AG10803 (cell line): ENCODE data around the gene COX6B2.

ENCODE experiments used
- DNase-seq: peaks from one replicate; pipeline ENCODE4 v3.0.0; 2010; ENCODE audit warnings: low read depth
- H3K4me3 ChIP-seq: 2 replicates; pipeline ENCODE4 v1.5.1; 2011; ENCODE audit warnings: mild to moderate bottlenecking, low read length, control low read depth
- TF ChIP-seq, protein P1 (sequence below): conservative IDR thresholded peaks from 2 replicates; pipeline ENCODE4 v1.5.1; 2011; ENCODE audit warnings: mild to moderate bottlenecking, low read length, control low read depth, inconsistent platforms

COX6B2 gene

DNA sequence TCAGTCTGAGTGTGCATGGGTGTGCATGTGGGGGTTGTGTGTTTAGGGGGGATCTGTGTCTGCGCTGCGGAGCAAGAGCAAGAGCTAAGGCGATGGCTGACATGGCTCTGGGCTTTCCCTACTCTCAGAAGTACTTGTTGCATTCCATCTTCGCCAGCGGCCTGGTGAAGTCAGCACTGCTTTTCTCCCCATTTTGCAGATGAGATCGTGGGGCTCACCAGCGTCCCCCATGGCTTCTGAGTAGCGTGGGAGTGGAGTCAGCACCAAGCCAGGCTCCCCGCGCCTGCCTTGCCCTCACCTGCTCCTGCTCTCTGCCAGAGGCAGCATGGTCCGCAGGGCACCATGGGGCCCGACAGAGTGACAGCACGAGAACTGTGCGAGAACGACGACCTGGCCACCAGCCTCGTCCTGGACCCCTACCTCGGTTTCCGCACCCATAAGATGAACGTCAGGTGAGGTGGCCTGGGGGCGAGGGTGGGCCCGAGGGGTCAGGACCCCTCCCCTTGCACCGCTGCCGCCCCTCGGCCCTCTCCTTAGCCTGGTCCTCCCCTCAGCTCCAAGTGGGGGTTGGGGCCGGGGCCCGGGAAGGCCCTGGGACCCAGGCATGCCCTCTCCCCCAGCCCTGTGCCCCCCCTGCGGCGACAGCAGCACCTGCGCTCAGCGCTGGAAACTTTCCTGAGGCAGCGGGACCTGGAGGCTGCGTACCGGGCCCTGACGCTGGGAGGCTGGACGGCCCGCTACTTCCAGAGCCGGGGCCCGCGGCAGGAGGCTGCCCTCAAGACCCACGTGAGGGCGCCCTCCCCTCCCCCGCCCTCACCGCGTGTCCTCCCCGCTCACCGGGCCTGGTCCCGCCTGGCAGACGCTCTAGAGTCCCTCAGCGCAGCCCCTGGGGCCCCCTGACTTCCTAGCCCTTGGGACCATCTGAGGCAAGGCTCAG is 12.7 kb downstream of the COX6B2 start:
- DNase-seq: no peak
- TF ChIP-seq, protein P1, sequence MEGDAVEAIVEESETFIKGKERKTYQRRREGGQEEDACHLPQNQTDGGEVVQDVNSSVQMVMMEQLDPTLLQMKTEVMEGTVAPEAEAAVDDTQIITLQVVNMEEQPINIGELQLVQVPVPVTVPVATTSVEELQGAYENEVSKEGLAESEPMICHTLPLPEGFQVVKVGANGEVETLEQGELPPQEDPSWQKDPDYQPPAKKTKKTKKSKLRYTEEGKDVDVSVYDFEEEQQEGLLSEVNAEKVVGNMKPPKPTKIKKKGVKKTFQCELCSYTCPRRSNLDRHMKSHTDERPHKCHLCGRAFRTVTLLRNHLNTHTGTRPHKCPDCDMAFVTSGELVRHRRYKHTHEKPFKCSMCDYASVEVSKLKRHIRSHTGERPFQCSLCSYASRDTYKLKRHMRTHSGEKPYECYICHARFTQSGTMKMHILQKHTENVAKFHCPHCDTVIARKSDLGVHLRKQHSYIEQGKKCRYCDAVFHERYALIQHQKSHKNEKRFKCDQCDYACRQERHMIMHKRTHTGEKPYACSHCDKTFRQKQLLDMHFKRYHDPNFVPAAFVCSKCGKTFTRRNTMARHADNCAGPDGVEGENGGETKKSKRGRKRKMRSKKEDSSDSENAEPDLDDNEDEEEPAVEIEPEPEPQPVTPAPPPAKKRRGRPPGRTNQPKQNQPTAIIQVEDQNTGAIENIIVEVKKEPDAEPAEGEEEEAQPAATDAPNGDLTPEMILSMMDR: no peak

DNA sequence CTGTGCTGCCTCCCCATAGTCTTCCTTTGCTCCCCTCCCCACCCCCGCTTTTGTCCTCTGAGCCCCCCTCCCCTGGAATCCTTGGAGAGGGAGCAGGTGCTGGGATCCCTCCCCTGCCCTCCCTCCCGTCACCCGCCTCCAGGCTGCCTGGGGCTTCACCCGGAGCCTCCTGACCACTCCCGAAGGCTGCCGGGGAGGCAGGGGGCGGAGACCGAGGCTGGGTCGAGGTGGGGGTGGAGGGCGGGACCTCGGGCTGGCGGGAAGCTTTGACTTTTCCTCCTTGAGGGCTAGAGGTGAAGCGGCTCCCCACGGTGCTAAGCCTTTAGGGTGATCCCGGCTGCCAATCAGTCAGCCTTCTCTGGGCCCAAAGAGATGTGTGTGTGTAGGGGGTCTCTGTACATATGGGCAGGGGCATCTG is 13.3 kb downstream of the COX6B2 start:
- TF ChIP-seq, protein P1: no peak
- peak overlapping the region; percentile 81 for H3K4me3 ChIP-seq
- peak; percentile 53 for DNase-seq

More for the DNA sequence above, 12.7 kb downstream of the COX6B2 start:
- H3K4me3 ChIP-seq: peak overlapping the region; percentile 81; the same call in 1 of the 2 replicates

DNA sequence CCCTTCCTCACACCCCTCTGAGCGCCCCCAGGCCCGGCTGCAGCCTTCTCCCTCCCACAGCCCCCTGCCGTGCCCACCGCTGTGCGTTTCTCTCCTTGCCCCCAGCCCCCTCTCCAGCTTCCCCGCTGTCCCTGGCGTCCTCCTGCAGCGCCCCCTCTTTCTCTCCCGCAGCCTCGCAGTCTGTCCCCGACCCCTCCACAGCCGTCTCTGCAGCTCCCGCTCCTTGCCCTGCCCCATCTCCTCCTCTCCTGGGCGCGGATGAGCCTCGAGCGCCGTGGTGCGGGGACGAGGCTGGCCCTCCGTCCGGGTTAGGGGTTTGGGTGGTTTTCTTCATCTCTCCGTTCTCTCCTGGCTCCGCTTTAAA is 13.8 kb downstream of the COX6B2 start:
- TF ChIP-seq, protein P1: no peak; the same call in 1 of the 2 replicates

DNA sequence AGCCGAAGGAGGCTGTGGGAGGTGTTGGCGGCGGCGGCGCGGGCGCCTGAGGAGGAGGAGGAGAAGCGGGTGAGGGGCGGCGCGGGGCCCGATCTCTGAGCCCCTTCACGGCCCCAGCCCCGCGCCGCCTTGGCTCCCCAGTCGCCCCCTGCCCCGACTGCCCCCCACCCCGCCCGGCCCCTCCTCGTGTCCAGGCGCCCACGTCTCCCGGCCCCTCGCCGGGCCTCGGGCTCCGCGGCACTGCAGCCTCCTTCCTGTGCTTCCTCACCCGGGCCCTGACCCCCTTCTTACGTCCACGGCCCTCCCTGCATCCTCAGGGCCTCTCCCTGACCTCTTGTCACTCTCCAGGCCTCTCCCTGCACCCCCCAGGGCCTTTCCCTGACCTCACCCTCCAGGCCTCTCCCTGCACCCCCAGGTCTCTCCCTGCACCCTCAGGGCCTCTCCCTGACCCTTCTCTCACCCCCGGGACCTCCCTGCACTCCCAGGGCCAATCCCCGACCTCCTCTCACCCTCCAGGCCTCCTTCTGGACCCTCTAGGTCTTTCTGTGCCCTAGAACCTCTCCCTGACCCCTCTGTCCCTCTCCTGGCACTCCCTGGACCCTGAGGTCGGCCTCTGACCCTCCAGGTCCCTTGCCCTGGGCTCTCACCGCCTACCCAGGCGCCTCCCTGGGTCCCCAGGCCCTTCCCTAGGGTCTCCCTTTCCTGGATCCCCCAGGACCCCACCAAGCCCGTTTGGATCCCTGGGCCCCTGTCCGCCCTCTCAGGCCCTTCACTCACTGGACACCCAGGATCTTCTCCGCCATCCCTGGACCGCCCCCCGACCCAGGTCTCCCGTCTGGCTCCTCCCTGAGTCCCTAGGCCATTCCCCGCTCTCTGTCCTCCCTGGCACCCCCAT is 14.4 kb downstream of the COX6B2 start:
- peak overlapping the region; percentile 81 for H3K4me3 ChIP-seq
- no peak for DNase-seq
- TF ChIP-seq, protein P1: no peak

More for the DNA sequence above, 13.8 kb downstream of the COX6B2 start:
- DNase-seq: no peak
- H3K4me3 ChIP-seq: peak overlapping the region; percentile 81

DNA sequence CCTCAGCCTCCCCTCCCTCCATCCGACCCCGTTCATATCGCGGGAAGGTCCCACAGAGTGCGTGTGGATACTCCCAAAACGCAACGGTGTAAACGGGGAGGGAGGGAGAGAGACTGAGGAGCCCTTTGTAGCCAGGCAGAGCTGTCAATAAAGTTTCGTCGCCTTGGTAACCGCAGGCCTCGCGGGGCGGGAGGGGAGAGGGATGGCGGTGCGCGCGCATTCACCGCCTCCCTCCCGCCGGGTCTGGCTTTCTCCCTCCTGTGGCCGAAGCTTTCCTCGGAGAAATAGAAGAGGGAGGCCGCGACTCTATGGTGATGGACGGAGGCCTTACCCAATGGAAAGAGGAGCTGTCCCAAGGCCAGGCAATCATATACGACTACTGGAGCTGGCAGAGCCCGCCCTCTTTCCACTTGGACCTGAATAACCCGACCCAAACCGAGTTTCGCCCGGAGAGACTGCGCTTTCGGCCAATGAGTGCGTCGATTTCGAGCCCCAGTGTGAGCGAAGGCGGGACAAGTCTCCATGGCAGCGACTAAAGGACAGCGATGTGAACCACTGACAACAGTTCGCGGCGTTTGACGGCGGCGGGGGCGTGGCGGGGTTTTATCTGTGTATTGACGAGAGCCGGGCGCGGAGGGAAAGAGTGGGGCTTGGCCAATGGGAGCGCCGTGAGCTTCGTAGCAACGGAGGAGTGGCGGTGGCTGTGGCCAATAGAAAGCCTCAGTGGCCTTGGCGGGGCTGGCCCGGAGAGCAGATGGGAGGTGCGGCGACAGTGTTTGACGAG is 15.2 kb downstream of the COX6B2 start, which contains the start of gene KMT5C:
TSS of gene KMT5C (plus strand) at position 772 of the 784 bp plus-strand sequence. CDS start 2,061 bp downstream, outside the sequence.
- peak; percentile 100 for DNase-seq
- H3K4me3 ChIP-seq: peak within 1 kb of the TSS; percentile 81
- TF ChIP-seq, protein P1: peak; percentile 43

DNA sequence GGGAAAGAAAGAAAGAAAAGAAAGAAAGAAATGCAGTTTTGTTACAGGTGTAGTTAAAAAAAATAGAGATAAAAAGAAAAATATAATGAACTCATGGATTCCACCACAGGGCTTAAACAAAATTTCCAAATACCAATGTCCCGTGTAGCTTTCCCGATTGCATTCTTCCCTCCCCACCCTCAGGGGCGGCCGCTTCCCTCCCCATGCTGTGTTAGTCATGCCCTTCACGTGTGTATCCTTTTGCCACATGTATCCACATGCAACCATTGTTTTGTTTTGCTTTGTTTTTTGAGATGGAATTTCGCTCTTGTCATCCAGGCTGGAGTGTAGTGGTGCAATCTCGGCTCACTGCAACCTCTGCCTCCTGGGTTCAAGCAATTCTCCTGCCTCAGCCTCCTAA is 18.4 kb downstream of the COX6B2 start:
- DNase-seq: peak; percentile 85
- TF ChIP-seq, protein P1: no peak
- no peak overlapping the region for H3K4me3 ChIP-seq
